Endothelial cell of umbilical vein (primary cell): Measurements from ENCODE around the gene STX5.
"Not testable (repeated sequence)": the region's sequence is repeated elsewhere in the genome, so short reads cannot be mapped to it uniquely, and the experiment has no call there.

ENCODE experiments used
- CTCF ChIP-seq, 2 donors: IDR thresholded peaks; 1 replicate in 1 of 2; 2 replicates in 1 of 2; pipeline ENCODE4 v1.5.1; 2011; ENCODE audit warnings: low read length in 2 of 2, mild to moderate bottlenecking in 2 of 2, moderate library complexity in 2 of 2, control low read depth in 1 of 2, inconsistent platforms in 1 of 2, low read depth in 1 of 2; ENCODE audit not compliant: insufficient read depth in 1 of 2; ENCODE audit errors: extremely low read depth in 1 of 2
- EZH2 ChIP-seq: IDR thresholded peaks from 2 replicates; pipeline ENCODE4 v1.6.1; 2012; ENCODE audit warnings: borderline replicate concordance, low read depth, mild to moderate bottlenecking, moderate library complexity, low read length, inconsistent platforms; ENCODE audit not compliant: severe bottlenecking
- FOS ChIP-seq: IDR thresholded peaks from 2 replicates; pipeline ENCODE4 v1.6.1; 2011; ENCODE audit warnings: mild to moderate bottlenecking, low read length, moderate library complexity, borderline replicate concordance; ENCODE audit not compliant: insufficient read depth
- GATA2 ChIP-seq: IDR thresholded peaks from 2 replicates; pipeline ENCODE4 v1.7.0; 2011; ENCODE audit warnings: low read depth, mild to moderate bottlenecking, moderate library complexity, mixed read lengths, low read length; ENCODE audit not compliant: insufficient read length, insufficient read depth
- MYC ChIP-seq: IDR thresholded peaks from one replicate; pipeline ENCODE4 v1.6.1; 2011; ENCODE audit warnings: mild to moderate bottlenecking, low read depth, low read length
- POLR2A ChIP-seq: IDR thresholded peaks from 2 replicates; pipeline ENCODE4 v1.6.1; 2012; ENCODE audit warnings: low read depth, mild to moderate bottlenecking, control low read depth, low read length
- POLR2AphosphoS5 ChIP-seq: IDR thresholded peaks from 2 replicates; pipeline ENCODE4 v1.6.1; 2012; ENCODE audit warnings: low read depth, mild to moderate bottlenecking, control low read depth, low read length, moderate library complexity; ENCODE audit not compliant: insufficient read depth
- TF ChIP-seq, protein P1 (sequence below): IDR thresholded peaks from 2 replicates; pipeline ENCODE4 v1.6.1; 2011; ENCODE audit not compliant: insufficient read depth, insufficient read length

DNA sequence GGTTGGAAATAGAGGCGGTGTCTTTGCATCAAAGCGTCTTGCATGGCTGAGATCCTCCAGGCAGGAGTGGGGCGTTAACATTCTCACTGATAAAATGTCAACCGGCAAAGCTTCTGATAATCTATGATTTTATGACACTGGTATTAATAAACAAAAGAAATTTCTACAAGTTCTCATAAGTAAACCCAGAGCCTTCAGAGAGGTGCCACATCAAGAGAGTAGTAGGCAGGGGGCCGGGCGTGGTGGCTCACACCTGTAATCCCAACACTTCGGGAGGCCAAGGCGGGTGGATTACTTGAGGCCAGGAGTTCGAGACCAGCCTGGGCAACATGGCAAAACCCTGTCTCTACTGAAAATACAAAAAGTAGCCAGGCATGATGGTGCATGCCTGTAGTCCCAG, 11.0 kb upstream of the STX5 start:
- TF ChIP-seq GATA2; CTCF (IDR thresholded peaks at IDR 0.05; ENCODE audit: extremely low read depth in 1 of 2, insufficient read depth in 1 of 2, low read depth in 1 of 2, low read length in 2 of 2); POLR2AphosphoS5; POLR2A; MYC; EZH2; FOS: not testable (repeated sequence)
- TF ChIP-seq, protein P1, sequence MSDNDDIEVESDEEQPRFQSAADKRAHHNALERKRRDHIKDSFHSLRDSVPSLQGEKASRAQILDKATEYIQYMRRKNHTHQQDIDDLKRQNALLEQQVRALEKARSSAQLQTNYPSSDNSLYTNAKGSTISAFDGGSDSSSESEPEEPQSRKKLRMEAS = not testable (repeated sequence)
